PFSK-1 (cell line): Measurements from ENCODE around the gene VENTX.

Experiments
- POLR2AphosphoS5 ChIP-seq: IDR thresholded peaks from 2 replicates; pipeline ENCODE4 v1.6.1; 2012; ENCODE audit warnings: low read depth, mild to moderate bottlenecking, control low read depth, low read length, moderate library complexity
- REST ChIP-seq, 2 experiments: IDR thresholded peaks; 2 replicates each; pipeline versions ENCODE4 v1.6.1 to v1.8.0; 2011 to 2012; ENCODE audit warnings: low read depth in 2 of 2, low read length in 2 of 2, control low read depth in 1 of 2, inconsistent platforms in 1 of 2, mild to moderate bottlenecking in 1 of 2, moderate library complexity in 1 of 2; ENCODE audit not compliant: insufficient read depth in 1 of 2
- TAF1 ChIP-seq: IDR thresholded peaks from 2 replicates; pipeline ENCODE4 v1.6.1; 2012; ENCODE audit warnings: low read length, control low read depth, borderline replicate concordance; ENCODE audit not compliant: insufficient read depth

DNA sequence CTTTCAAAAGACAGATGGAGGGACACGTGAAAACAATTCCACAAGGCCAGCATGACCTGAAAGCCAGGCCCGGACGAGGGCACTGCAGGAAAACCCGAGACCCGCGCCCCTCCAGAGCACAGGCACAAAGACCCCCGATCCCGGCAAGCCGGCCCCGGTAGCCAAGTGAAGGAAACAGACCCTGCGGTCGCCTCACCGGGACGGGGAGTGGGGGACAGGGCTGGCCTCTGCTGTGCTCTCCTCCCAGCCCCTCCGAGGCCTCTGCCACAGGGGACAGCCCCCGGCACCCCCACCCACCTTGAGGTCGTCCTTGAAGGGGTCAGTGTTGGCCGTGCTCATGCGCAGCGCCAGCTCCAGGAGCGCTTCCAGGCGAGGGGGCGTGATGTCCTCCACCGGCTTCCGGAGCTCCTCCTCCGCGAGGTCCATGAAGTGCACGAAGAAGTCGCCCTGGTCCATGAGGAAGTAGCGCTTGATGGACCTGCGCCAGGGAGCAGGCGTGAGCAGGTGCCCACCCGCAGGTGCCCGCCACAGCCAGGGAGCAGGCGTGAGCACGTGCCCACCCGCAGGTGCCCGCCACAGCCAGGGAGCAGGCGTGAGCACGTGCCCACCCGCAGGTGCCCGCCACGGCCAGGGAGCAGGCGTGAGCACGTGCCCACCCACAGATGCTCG is 50.3 kb downstream of the VENTX start:
- no peak for TF ChIP-seq TAF1
- TF ChIP-seq REST (IDR thresholded peaks at IDR 0.05; ENCODE audit: insufficient read depth in 1 of 2, low read depth in 2 of 2, low read length in 2 of 2), result no peak
- TF ChIP-seq POLR2AphosphoS5, result no peak
